Measurements from ENCODE around the gene NFATC2. TPM values are rescaled to one million over a fixed set of nuclear protein-coding genes. Genes with fewer than 3 reads are reported as not detected.

The NFATC2 gene
- polyA plus RNA-seq, 1 donor from 2014 or later: not detected

GRCh38 chr20:51510936-51511605 lies 31.4 kb downstream of the NFATC2 start:
- H3K9me3 ChIP-seq (ENCODE audit: low read length): no peaks in the 10 kb centered on the region
- no peaks in the 10 kb centered on the region for H4K20me1 ChIP-seq (ENCODE audit: insufficient read depth)
- no peak overlapping the region for H2AFZ ChIP-seq (ENCODE audit: low read depth, low read length)
- TF ChIP-seq EZH2 (IDR thresholded peaks at IDR 0.05; ENCODE audit: borderline replicate concordance, insufficient read depth, low read length, poor library complexity, severe bottlenecking) (no peak), SMC3 (conservative IDR thresholded peaks at IDR 0.05; ENCODE audit: poor library complexity) (no peak), POLR2AphosphoS5 (IDR thresholded peaks at IDR 0.05) (no peak), CTCF (IDR thresholded peaks at IDR 0.05; ENCODE audit: poor library complexity, severe bottlenecking) (no peak), TAF1 (IDR thresholded peaks at IDR 0.05; ENCODE audit: low read depth) (no peak), REST (IDR thresholded peaks at IDR 0.05; ENCODE audit: borderline replicate concordance) (no peak), RAD21 (conservative IDR thresholded peaks at IDR 0.05) (no peak), EP300 (conservative IDR thresholded peaks at IDR 0.05; ENCODE audit: poor library complexity, severe bottlenecking) (no peak), MXI1 (conservative IDR thresholded peaks at IDR 0.05; ENCODE audit: poor library complexity, severe bottlenecking) (no peak)
- H3K4me3 ChIP-seq (ENCODE audit: low read length): no peak overlapping the region
- H3K27ac ChIP-seq (ENCODE audit: low read length): no peak overlapping the region
- no peaks in the 10 kb centered on the region for H3K27me3 ChIP-seq (ENCODE audit: insufficient read depth, low read depth, low read length)
- H3K36me3 ChIP-seq (ENCODE audit: insufficient read depth, low read length): no peaks in the 10 kb centered on the region
- H3K9me2 ChIP-seq (ENCODE audit: insufficient read depth, low read length): no peaks in the 10 kb centered on the region
- H3K9ac ChIP-seq (ENCODE audit: low read length): no peak overlapping the region
- no peak overlapping the region for H3K4me2 ChIP-seq (ENCODE audit: low read length)
- H3F3A ChIP-seq (ENCODE audit: insufficient read depth, low read length, poor library complexity, severe bottlenecking): no peaks in the 10 kb centered on the region
- no peaks in the 10 kb centered on the region for H3K79me2 ChIP-seq (replicated peaks; ENCODE audit: insufficient read depth, low read length)

GRCh38 chr20:51510169-51510568 lies 32.4 kb downstream of the NFATC2 start:
- no peaks in the 10 kb centered on the region for H3K79me2 ChIP-seq (replicated peaks; ENCODE audit: insufficient read depth, low read length)
- no peak overlapping the region for H3K4me3 ChIP-seq (ENCODE audit: low read length)
- no peaks in the 10 kb centered on the region for H4K20me1 ChIP-seq (ENCODE audit: insufficient read depth)
- H2AFZ ChIP-seq (ENCODE audit: low read depth, low read length): no peak overlapping the region
- H3K9me3 ChIP-seq (ENCODE audit: low read length): no peaks in the 10 kb centered on the region
- no peaks in the 10 kb centered on the region for H3F3A ChIP-seq (ENCODE audit: insufficient read depth, low read length, poor library complexity, severe bottlenecking)
- H3K27me3 ChIP-seq (ENCODE audit: insufficient read depth, low read depth, low read length): no peaks in the 10 kb centered on the region
- TF ChIP-seq EP300 (conservative IDR thresholded peaks at IDR 0.05; ENCODE audit: poor library complexity, severe bottlenecking) (no peak), REST (IDR thresholded peaks at IDR 0.05; ENCODE audit: borderline replicate concordance) (no peak), POLR2AphosphoS5 (IDR thresholded peaks at IDR 0.05) (no peak), MXI1 (conservative IDR thresholded peaks at IDR 0.05; ENCODE audit: poor library complexity, severe bottlenecking) (no peak), EZH2 (IDR thresholded peaks at IDR 0.05; ENCODE audit: borderline replicate concordance, insufficient read depth, low read length, poor library complexity, severe bottlenecking) (no peak), CTCF (IDR thresholded peaks at IDR 0.05; ENCODE audit: poor library complexity, severe bottlenecking) (no peak), SMC3 (conservative IDR thresholded peaks at IDR 0.05; ENCODE audit: poor library complexity) (no peak), TAF1 (IDR thresholded peaks at IDR 0.05; ENCODE audit: low read depth) (no peak)
- H3K27ac ChIP-seq (ENCODE audit: low read length): no peak overlapping the region
- H3K4me2 ChIP-seq (ENCODE audit: low read length): no peak overlapping the region
- no peaks in the 10 kb centered on the region for H3K36me3 ChIP-seq (ENCODE audit: insufficient read depth, low read length)
- no peaks in the 10 kb centered on the region for H3K9me2 ChIP-seq (ENCODE audit: insufficient read depth, low read length)
- H3K9ac ChIP-seq (ENCODE audit: low read length): no peak overlapping the region
